ENCODE results near the gene MRGPRG.

MRGPRG gene

DNA sequence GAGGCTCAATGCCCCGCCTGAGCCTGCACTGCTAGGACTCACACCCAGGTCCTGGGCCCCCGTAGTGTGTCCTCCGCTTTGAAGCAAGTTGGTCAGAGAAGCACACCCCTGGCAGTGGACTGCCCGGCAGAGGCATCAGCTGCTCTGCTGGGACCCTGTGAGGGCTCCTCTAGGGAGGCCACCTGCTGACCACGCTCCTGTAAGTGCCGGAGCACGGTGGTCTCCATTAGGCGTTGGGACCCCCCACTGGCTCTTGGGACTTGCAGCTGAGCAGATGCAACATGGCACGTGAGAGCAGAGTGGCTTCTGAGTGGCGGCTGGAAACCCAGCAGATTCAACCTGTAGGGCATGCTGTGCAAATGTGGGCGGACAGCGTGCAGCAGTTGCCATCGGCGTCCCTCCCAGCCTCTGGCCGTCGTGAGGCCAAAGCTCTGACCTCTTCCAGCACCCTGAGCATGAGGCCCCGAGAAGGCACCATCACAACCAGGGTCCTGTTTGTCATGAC is 16.9 kb downstream of the MRGPRG start:
- Histone ChIP-seq H3K4me3 (ENCODE audit: low read depth, low read length, poor library complexity, severe bottlenecking) (no peak overlapping the region), H3K9ac (ENCODE audit: low read length) (no peak overlapping the region)
- TF ChIP-seq, protein P1, sequence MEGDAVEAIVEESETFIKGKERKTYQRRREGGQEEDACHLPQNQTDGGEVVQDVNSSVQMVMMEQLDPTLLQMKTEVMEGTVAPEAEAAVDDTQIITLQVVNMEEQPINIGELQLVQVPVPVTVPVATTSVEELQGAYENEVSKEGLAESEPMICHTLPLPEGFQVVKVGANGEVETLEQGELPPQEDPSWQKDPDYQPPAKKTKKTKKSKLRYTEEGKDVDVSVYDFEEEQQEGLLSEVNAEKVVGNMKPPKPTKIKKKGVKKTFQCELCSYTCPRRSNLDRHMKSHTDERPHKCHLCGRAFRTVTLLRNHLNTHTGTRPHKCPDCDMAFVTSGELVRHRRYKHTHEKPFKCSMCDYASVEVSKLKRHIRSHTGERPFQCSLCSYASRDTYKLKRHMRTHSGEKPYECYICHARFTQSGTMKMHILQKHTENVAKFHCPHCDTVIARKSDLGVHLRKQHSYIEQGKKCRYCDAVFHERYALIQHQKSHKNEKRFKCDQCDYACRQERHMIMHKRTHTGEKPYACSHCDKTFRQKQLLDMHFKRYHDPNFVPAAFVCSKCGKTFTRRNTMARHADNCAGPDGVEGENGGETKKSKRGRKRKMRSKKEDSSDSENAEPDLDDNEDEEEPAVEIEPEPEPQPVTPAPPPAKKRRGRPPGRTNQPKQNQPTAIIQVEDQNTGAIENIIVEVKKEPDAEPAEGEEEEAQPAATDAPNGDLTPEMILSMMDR (IDR thresholded peaks at IDR 0.05; ENCODE audit: low read length) = no peak
- TF ChIP-seq EZH2 (IDR thresholded peaks at IDR 0.05; ENCODE audit: borderline replicate concordance, low read length) = no peak

DNA sequence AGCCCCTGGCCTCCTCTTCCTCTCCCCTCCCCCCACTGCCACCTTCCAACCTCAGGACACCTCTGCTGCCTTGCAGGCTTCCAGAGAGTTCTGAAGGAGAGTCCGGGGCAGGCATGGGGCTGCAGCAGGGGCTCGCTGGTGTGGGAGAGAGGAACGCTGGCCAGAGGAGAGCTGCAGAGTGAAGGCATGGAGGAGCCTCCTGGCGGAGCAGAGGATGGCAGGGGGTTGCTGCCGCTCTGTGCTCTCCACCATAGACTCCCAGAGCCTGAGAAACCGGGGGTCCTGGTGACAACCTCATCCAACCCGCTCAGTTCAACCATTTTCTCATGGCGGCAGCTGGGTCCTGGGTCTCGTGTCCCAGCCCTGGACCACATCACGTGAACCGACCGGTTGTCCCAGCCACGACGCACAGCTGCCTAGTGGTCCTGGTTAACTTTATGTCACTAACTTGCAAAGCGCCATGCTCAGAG is 17.5 kb downstream of the MRGPRG start:
- Histone ChIP-seq H3K27me3 (ENCODE audit: insufficient read depth, low read length) (no peaks in the 10 kb centered on the region), H3K9ac (ENCODE audit: low read length) (no peak overlapping the region), H3K79me2 (ENCODE audit: insufficient read depth, low read length) (no peaks in the 10 kb centered on the region), H3K4me2 (ENCODE audit: low read length) (no peak overlapping the region), H4K20me1 (ENCODE audit: insufficient read depth, low read length) (no peaks in the 10 kb centered on the region), H3K4me1 (ENCODE audit: insufficient read depth, low read length, severe bottlenecking) (no peaks in the 10 kb centered on the region), H2AFZ (ENCODE audit: low read length) (no peak overlapping the region), H3F3A (ENCODE audit: insufficient read depth, low read length) (no peaks in the 10 kb centered on the region), H3K9me3 (ENCODE audit: low read length) (no peaks in the 10 kb centered on the region), H3K9me2 (ENCODE audit: low read depth, low read length) (no peaks in the 10 kb centered on the region), H3K27ac (ENCODE audit: low read depth, low read length, poor library complexity, severe bottlenecking) (no peak overlapping the region), H3K36me3 (ENCODE audit: insufficient read depth, low read length) (no peaks in the 10 kb centered on the region), H3K4me3 (ENCODE audit: low read depth, low read length, poor library complexity, severe bottlenecking) (no peak overlapping the region)
- TF ChIP-seq, protein P1 (IDR thresholded peaks at IDR 0.05; ENCODE audit: low read length) = no peak

More for the DNA sequence above, 16.9 kb downstream of the MRGPRG start:
- H3K79me2 ChIP-seq (ENCODE audit: insufficient read depth, low read length) = no peaks in the 10 kb centered on the region
- H3F3A ChIP-seq (ENCODE audit: insufficient read depth, low read length) = no peaks in the 10 kb centered on the region
- H3K4me2 ChIP-seq (ENCODE audit: low read length) = no peak overlapping the region
- H3K9me3 ChIP-seq (ENCODE audit: low read length) = no peaks in the 10 kb centered on the region
- no peak overlapping the region for H3K27ac ChIP-seq (ENCODE audit: low read depth, low read length, poor library complexity, severe bottlenecking)
- no peaks in the 10 kb centered on the region for H3K36me3 ChIP-seq (ENCODE audit: insufficient read depth, low read length)
- H4K20me1 ChIP-seq (ENCODE audit: insufficient read depth, low read length) = no peaks in the 10 kb centered on the region
- H3K9me2 ChIP-seq (ENCODE audit: low read depth, low read length) = no peaks in the 10 kb centered on the region
- H2AFZ ChIP-seq (ENCODE audit: low read length) = no peak overlapping the region
- H3K4me1 ChIP-seq (ENCODE audit: insufficient read depth, low read length, severe bottlenecking) = no peaks in the 10 kb centered on the region
- no peaks in the 10 kb centered on the region; the same call in 1 of the 2 replicates for H3K27me3 ChIP-seq (ENCODE audit: insufficient read depth, low read length)

DNA sequence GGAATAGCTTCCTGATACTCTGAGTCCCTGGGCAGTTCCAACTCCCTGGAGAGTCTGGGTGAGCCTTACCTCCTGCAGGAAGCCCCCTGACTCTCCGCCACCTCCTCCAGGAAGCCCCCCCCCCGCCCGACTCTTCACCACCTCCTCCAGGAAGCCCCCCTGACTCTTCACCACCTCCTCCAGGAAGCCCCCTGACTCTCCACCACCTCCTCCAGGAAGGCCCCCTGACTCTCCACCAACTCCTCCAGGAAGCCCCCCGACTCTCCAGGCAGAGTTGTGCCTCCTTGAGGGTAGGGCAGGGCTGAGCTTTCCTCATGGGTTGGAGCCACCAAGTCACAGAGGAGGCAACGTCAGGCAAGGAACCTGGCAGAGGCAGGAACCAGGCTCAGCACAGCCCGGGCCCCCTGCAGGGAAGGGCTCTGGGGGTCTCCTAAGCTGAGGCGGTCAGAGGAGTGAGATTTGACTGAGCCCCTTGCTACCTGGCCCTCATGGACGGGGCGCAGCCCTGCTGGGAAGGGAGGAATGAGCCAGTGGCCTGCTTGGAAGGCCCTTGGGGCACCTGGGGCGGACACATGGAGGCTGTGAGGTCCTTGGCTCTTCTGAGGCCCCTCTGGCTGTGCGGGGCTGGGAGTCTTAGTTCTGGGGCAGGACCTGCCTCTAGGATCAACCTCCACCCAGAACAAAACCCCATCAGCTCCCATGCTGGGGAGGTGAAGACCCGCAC is 18.1 kb downstream of the MRGPRG start:
- no peak overlapping the region for H3K9ac ChIP-seq (ENCODE audit: low read length)
- H3K4me1 ChIP-seq (ENCODE audit: insufficient read depth, low read length, severe bottlenecking) = no peaks in the 10 kb centered on the region
- no peaks in the 10 kb centered on the region for H3K9me2 ChIP-seq (ENCODE audit: low read depth, low read length)
- H3K4me2 ChIP-seq (ENCODE audit: low read length) = no peak overlapping the region
- H3K27ac ChIP-seq (ENCODE audit: low read depth, low read length, poor library complexity, severe bottlenecking) = no peak overlapping the region
- H3K4me3 ChIP-seq (ENCODE audit: low read depth, low read length, poor library complexity, severe bottlenecking) = no peak overlapping the region
- no peaks in the 10 kb centered on the region for H3K27me3 ChIP-seq (ENCODE audit: insufficient read depth, low read length)
- no peaks in the 10 kb centered on the region for H4K20me1 ChIP-seq (ENCODE audit: insufficient read depth, low read length)
- no peak overlapping the region for H2AFZ ChIP-seq (ENCODE audit: low read length)
- H3K79me2 ChIP-seq (ENCODE audit: insufficient read depth, low read length) = no peaks in the 10 kb centered on the region
- no peaks in the 10 kb centered on the region for H3F3A ChIP-seq (ENCODE audit: insufficient read depth, low read length)
- TF ChIP-seq EZH2 (IDR thresholded peaks at IDR 0.05; ENCODE audit: borderline replicate concordance, low read length) = no peak
- TF ChIP-seq, protein P1 (IDR thresholded peaks at IDR 0.05; ENCODE audit: low read length) = no peak
- H3K36me3 ChIP-seq (ENCODE audit: insufficient read depth, low read length) = no peaks in the 10 kb centered on the region
- no peaks in the 10 kb centered on the region for H3K9me3 ChIP-seq (ENCODE audit: low read length)
